HepG2 (cell line): ENCODE results near the gene SERPINB6. TPM values are rescaled to one million over a fixed set of nuclear protein-coding genes. Genes with fewer than 3 reads are reported as not detected.

Experiments
- ATF7 ChIP-seq, 2 experiments: fragments of 450-650 bp in 1 of 2; sonication (generic) in 1 of 2; formaldehyde crosslinking in 1 of 2; IDR thresholded peaks; 2 replicates each; pipeline versions ENCODE4 v1.4.0 to v1.6.1; 2016 to 2020; ENCODE audit warnings: antibody characterized with exemption in 1 of 2, mild to moderate bottlenecking in 1 of 2, missing genetic modification reagents in 1 of 2
- CCDC6 ChIP-seq: sonication (generic); formaldehyde crosslinking; IDR thresholded peaks from 2 replicates; pipeline ENCODE4 v1.8.1; 2022; ENCODE audit warnings: mild to moderate bottlenecking, missing genetic modification reagents, moderate library complexity
- CERS6 ChIP-seq: sonication (generic); formaldehyde crosslinking; IDR thresholded peaks from 2 replicates; pipeline ENCODE4 v1.5.0; 2020; ENCODE audit warnings: missing genetic modification reagents
- FLYWCH1 ChIP-seq: sonication (generic); formaldehyde crosslinking; IDR thresholded peaks from 2 replicates; pipeline ENCODE4 v1.8.1; 2023; ENCODE audit warnings: mild to moderate bottlenecking, missing genetic modification reagents
- GATAD1 ChIP-seq: IDR thresholded peaks from 2 replicates; pipeline ENCODE4 v1.6.1; 2016; ENCODE audit warnings: missing genetic modification reagents, missing compliant biosample characterization
- IRF2 ChIP-seq: IDR thresholded peaks from 2 replicates; pipeline ENCODE4 v1.6.1; 2018; ENCODE audit warnings: missing genetic modification reagents, missing compliant biosample characterization
- JUNB ChIP-seq: sonication (generic); formaldehyde crosslinking; IDR thresholded peaks from 2 replicates; pipeline ENCODE4 v1.8.0; 2022; ENCODE audit warnings: missing genetic modification reagents, mild to moderate bottlenecking, borderline replicate concordance
- KLF12 ChIP-seq: sonication (generic); formaldehyde crosslinking; IDR thresholded peaks from 2 replicates; pipeline ENCODE4 v1.4.0; 2020; ENCODE audit warnings: missing genetic modification reagents, borderline replicate concordance
- KMT2A ChIP-seq: sonication (generic); formaldehyde crosslinking; IDR thresholded peaks from 2 replicates; pipeline ENCODE4 v1.4.0; 2020; ENCODE audit warnings: missing genetic modification reagents
- LBX2 ChIP-seq: sonication (generic); formaldehyde crosslinking; IDR thresholded peaks from 2 replicates; pipeline ENCODE4 v1.5.0; 2020; ENCODE audit warnings: missing genetic modification reagents, mild to moderate bottlenecking, borderline replicate concordance
- MYC ChIP-seq: sonication (generic); formaldehyde crosslinking; IDR thresholded peaks from 2 replicates; pipeline ENCODE4 v1.9.0; 2021; ENCODE audit warnings: missing genetic modification reagents, borderline replicate concordance
- NR1H2 ChIP-seq: sonication (generic); formaldehyde crosslinking; IDR thresholded peaks from 2 replicates; pipeline ENCODE4 v1.8.1; 2022; ENCODE audit warnings: low read depth, missing genetic modification reagents, borderline replicate concordance
- PAF1 ChIP-seq: IDR thresholded peaks from 2 replicates; pipeline ENCODE4 v1.6.1; 2016; ENCODE audit warnings: missing genetic modification reagents, missing compliant biosample characterization
- PAWR ChIP-seq: sonication (generic); formaldehyde crosslinking; IDR thresholded peaks from 2 replicates; pipeline ENCODE4 v1.4.0; 2020; ENCODE audit warnings: missing genetic modification reagents, mild to moderate bottlenecking, borderline replicate concordance
- PRMT3 ChIP-seq: sonication (generic); formaldehyde crosslinking; IDR thresholded peaks from 2 replicates; pipeline ENCODE4 v1.8.1; 2022; ENCODE audit warnings: low read depth, mild to moderate bottlenecking, moderate library complexity, missing genetic modification reagents, borderline replicate concordance
- TSC22D2 ChIP-seq: sonication (generic); formaldehyde crosslinking; IDR thresholded peaks from 2 replicates; pipeline ENCODE4 v1.5.1; 2020; ENCODE audit warnings: missing genetic modification reagents, mild to moderate bottlenecking, borderline replicate concordance
- XRCC5 ChIP-seq: fragments of 200-400 bp; formaldehyde crosslinking; optimal IDR thresholded peaks from 2 replicates; pipeline ENCODE3; 2017; ENCODE audit warnings: mild to moderate bottlenecking, low read length
- YEATS4 ChIP-seq: sonication (generic); formaldehyde crosslinking; IDR thresholded peaks from 2 replicates; pipeline ENCODE4 v1.4.0; 2020; ENCODE audit warnings: missing genetic modification reagents, borderline replicate concordance
- ZBTB33 ChIP-seq: sonication (generic); formaldehyde crosslinking; IDR thresholded peaks from 2 replicates; pipeline ENCODE4 v1.4.0; 2020; ENCODE audit warnings: missing genetic modification reagents
- ZNF160 ChIP-seq: sonication (generic); formaldehyde crosslinking; IDR thresholded peaks from 2 replicates; pipeline ENCODE4 v1.8.0; 2022; ENCODE audit warnings: mild to moderate bottlenecking, inconsistent platforms, missing genetic modification reagents
- ZNF230 ChIP-seq: sonication (generic); formaldehyde crosslinking; IDR thresholded peaks from 2 replicates; pipeline ENCODE4 v1.4.0; 2020; ENCODE audit warnings: mild to moderate bottlenecking, missing genetic modification reagents
- ZNF512B ChIP-seq: sonication (generic); formaldehyde crosslinking; IDR thresholded peaks from 2 replicates; pipeline ENCODE4 v1.5.1; 2020; ENCODE audit warnings: missing genetic modification reagents, mild to moderate bottlenecking, borderline replicate concordance
- ZNF644 ChIP-seq: IDR thresholded peaks from 2 replicates; pipeline ENCODE4 v1.6.1; 2016; ENCODE audit warnings: low read depth
- ZNF841 ChIP-seq: sonication (generic); formaldehyde crosslinking; IDR thresholded peaks from 2 replicates; pipeline ENCODE4 v1.8.1; 2023; ENCODE audit warnings: missing genetic modification reagents, borderline replicate concordance
- polyA plus RNA-seq, 8 experiments: library from polyadenylated mRNA; depleted of rRNA in 3 of 8; stranded (reverse) in 7 of 8; unstranded in 1 of 8; fragments of >200 nt; fragmentation: Illumina TruSeq in 4 of 8; extraction: Trizol in 4 of 8; gene quantifications; 2 replicates each; pipeline versions ENCODE4 v1.2.1 to v1.2.3, GENCODE V29; 2011 to 2016; ENCODE audit warnings: low read depth in 4 of 8, missing spikeins in 1 of 8, mixed read lengths in 1 of 8; ENCODE audit not compliant: insufficient read depth in 1 of 8
- total RNA-seq, 5 experiments: library from RNA; depleted of rRNA; stranded (reverse); fragments of >200 nt; fragmentation: Illumina TruSeq; extraction: Trizol; gene quantifications; 2 replicates each; pipeline ENCODE4 v1.2.3, GENCODE V29; 2016; ENCODE audit warnings: low read depth in 1 of 5

SERPINB6 gene
- total and polyA plus RNA-seq, 2 of the 13 experiments (the other 11 are each of a cell fraction or from before 2014, with no cell fraction given), result 38.2 to 61.3 TPM

- TF ChIP-seq CERS6 (CRISPR knock-in tag) (no peak), ZNF160 (peak; percentile 81; the same call in 1 of the 2 replicates), CCDC6 (CRISPR knock-in tag) (0 out of 2 replicates have a peak, but pooled peaks have one; percentile 37), PRMT3 (CRISPR knock-in tag) (no peak; the same call in 1 of the 2 replicates), TSC22D2 (peak; percentile 23), GATAD1 (CRISPR knock-in tag) (peak; percentile 63; the same call in 1 of the 2 replicates), PAF1 (CRISPR knock-in tag) (no peak), NR1H2 (CRISPR knock-in tag) (no peak), FLYWCH1 (CRISPR knock-in tag) (0 out of 2 replicates have a peak, but pooled peaks have one; percentile 63), LBX2 (CRISPR knock-in tag) (peak; percentile 48; the same call in 1 of the 2 replicates), KLF12 (peak; percentile 99), PAWR (CRISPR knock-in tag) (no peak), KMT2A (CRISPR knock-in tag) (peak; percentile 54; the same call in 1 of the 2 replicates), ZNF230 (CRISPR knock-in tag) (no peak), MYC (CRISPR knock-in tag) (peak; percentile 94), XRCC5 (peak; percentile 96), IRF2 (peak; percentile 75), YEATS4 (CRISPR knock-in tag) (peak; percentile 67; the same call in 1 of the 2 replicates), JUNB (no peak), ZNF644 (CRISPR knock-in tag) (peak; percentile 62; the same call in 1 of the 2 replicates), ZBTB33 (CRISPR knock-in tag) (peak; percentile 79), ZNF841 (CRISPR knock-in tag) (no peak), ATF7 (IDR thresholded peaks at IDR 0.05) (no peak), ATF7 (CRISPR knock-in tag; IDR thresholded peaks at IDR 0.05) (no peak), ZNF512B (CRISPR knock-in tag) (0 out of 2 replicates have a peak, but pooled peaks have one; percentile 45)
Measured at GRCh38 chr6:2952557-2953095, 18.7 kb downstream of the SERPINB6 start (continued).
